HG02588 (cell line): ENCODE measurements around the gene EFNA2.

Source experiments
- ATAC-seq: cut with Tn5 transposase; IDR thresholded peaks from one replicate; pipeline ENCODE4 v1.9.1; 2021; ENCODE audit warnings: mild to moderate bottlenecking, moderate library complexity; ENCODE audit not compliant: unreplicated experiment

EFNA2 gene

GRCh38 chr19:1259876-1260748 lies 25.6 kb upstream of the EFNA2 start:
- peak; percentile 0 for ATAC-seq

- ATAC-seq, result peak; percentile 63
Observed at GRCh38 chr19:1260749-1261537, 24.7 kb upstream of the EFNA2 start.

GRCh38 chr19:1261538-1261797 lies 24.2 kb upstream of the EFNA2 start:
- no peak for ATAC-seq

- ATAC-seq, result no peak
Observed at GRCh38 chr19:1261798-1262622, 23.7 kb upstream of the EFNA2 start.

- no peak for ATAC-seq
Observed at GRCh38 chr19:1262623-1263123, 23.0 kb upstream of the EFNA2 start.

- no peak for ATAC-seq
Observed at GRCh38 chr19:1263188-1263587, 22.5 kb upstream of the EFNA2 start.

- ATAC-seq, result no peak
Observed at GRCh38 chr19:1264801-1265614, 20.7 kb upstream of the EFNA2 start.

- ATAC-seq, result no peak
Observed at GRCh38 chr19:1265615-1266128, 20.0 kb upstream of the EFNA2 start.

- ATAC-seq, result peak; percentile 25
Observed at GRCh38 chr19:1266129-1266915, 19.4 kb upstream of the EFNA2 start.

GRCh38 chr19:1266916-1267476 lies 18.7 kb upstream of the EFNA2 start:
- ATAC-seq, result peak; percentile 14

GRCh38 chr19:1267477-1268225 lies 18.0 kb upstream of the EFNA2 start:
- ATAC-seq, result no peak

- no peak for ATAC-seq
Observed at GRCh38 chr19:1268226-1269064, 17.2 kb upstream of the EFNA2 start.

- ATAC-seq, result peak; percentile 47
Observed at GRCh38 chr19:1269065-1269477, 16.6 kb upstream of the EFNA2 start, which contains the start of gene CIRBP. TSS of gene CIRBP (plus strand) at chr19:1269332. CDS start at chr19:1270934, 1,602 bp downstream.

- ATAC-seq, result peak; percentile 30
Observed at GRCh38 chr19:1269478-1270212, 16.0 kb upstream of the EFNA2 start.

- no peak for ATAC-seq
Observed at GRCh38 chr19:1270213-1270853, 15.3 kb upstream of the EFNA2 start.
